Stimulated activated CD8-positive, alpha-beta memory T cell treated with anti-CD3 and anti-CD28 coated beads, Interleukin-15, amount 100 ng/mL, for 24 hours (primary cell): Measurements from ENCODE around the gene SCAMP1.

Source experiments
- DNase-seq: peaks from one replicate; pipeline ENCODE4 v3.0.0-alpha.2; 2020; ENCODE audit warnings: low read depth

The SCAMP1 gene

GRCh38 chr5:78495800-78496199, 135.4 kb downstream of the SCAMP1 start:
- no peak for DNase-seq

- DNase-seq, result no peak
These were observed 136.0 kb downstream of the SCAMP1 start for GRCh38 chr5:78496373-78496772.

GRCh38 chr5:78497573-78498533, 137.4 kb downstream of the SCAMP1 start:
- no peak for DNase-seq

- no peak for DNase-seq
These were observed 139.1 kb downstream of the SCAMP1 start for GRCh38 chr5:78499485-78499884.

- DNase-seq, result no peak
These were observed 139.6 kb downstream of the SCAMP1 start for GRCh38 chr5:78500028-78500427.

GRCh38 chr5:78500871-78501270, 140.5 kb downstream of the SCAMP1 start:
- no peak for DNase-seq

- DNase-seq, result no peak
These were observed 141.3 kb downstream of the SCAMP1 start for GRCh38 chr5:78501411-78502352.

- DNase-seq, result no peak
These were observed 143.7 kb downstream of the SCAMP1 start for GRCh38 chr5:78503958-78504653.

- no peak for DNase-seq
These were observed 144.6 kb downstream of the SCAMP1 start for GRCh38 chr5:78504704-78505677.

GRCh38 chr5:78505860-78506259, 145.4 kb downstream of the SCAMP1 start:
- DNase-seq, result no peak

GRCh38 chr5:78506261-78507024, 146.0 kb downstream of the SCAMP1 start:
- DNase-seq, result no peak

- DNase-seq, result no peak
These were observed 147.1 kb downstream of the SCAMP1 start for GRCh38 chr5:78507531-78507930.

GRCh38 chr5:78508186-78508765, 147.9 kb downstream of the SCAMP1 start:
- no peak for DNase-seq

GRCh38 chr5:78509145-78509865, 148.9 kb downstream of the SCAMP1 start:
- DNase-seq, result no peak

GRCh38 chr5:78509884-78510769, 149.7 kb downstream of the SCAMP1 start:
- no peak for DNase-seq

- DNase-seq, result no peak
These were observed 150.9 kb downstream of the SCAMP1 start for GRCh38 chr5:78511121-78511906.

GRCh38 chr5:78512435-78512834, 152.0 kb downstream of the SCAMP1 start:
- DNase-seq, result no peak
